Astrocyte of the spinal cord (primary cell): ENCODE data around the gene CCDC157.

Experiments
- DNase-seq: peaks from one replicate; pipeline ENCODE4 v3.0.0; 2011; ENCODE audit warnings: low read depth, low spot score
- H3K4me3 ChIP-seq: 2 replicates; pipeline ENCODE4 v1.5.1; 2011; ENCODE audit warnings: low read depth, mild to moderate bottlenecking, low read length, moderate library complexity
- in situ Hi-C: cut with HindIII; loops from 2 replicates; pipeline ENCODE4 v1.10.0; 2017; ENCODE audit warnings: low sequenced_read_pairs
- TF ChIP-seq, protein P1 (sequence below): IDR thresholded peaks from 2 replicates; pipeline ENCODE4 v1.5.1; 2012; ENCODE audit warnings: low read depth, mild to moderate bottlenecking, low read length, inconsistent platforms

Gene CCDC157

DNA sequence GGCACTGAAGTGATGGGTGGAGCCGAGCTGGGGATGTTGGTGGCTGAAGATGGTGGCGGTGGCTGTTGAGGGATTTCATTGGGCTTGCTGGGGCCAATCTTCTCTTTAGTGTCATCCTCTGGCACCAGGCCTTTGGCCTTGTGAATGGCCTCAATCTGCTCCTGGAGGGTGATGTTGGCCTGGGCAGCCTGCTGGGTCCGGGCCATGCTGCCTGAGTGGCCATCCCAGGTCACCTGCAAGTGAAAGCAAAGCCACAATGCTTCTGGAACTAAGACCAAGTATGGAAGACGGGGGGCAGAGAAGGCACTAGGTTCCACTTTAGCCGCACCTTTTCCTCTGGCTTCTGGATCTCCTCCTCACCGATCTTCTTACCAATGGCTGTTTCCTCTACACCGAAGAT is 18.0 kb upstream of the CCDC157 start:
- TF ChIP-seq, protein P1, sequence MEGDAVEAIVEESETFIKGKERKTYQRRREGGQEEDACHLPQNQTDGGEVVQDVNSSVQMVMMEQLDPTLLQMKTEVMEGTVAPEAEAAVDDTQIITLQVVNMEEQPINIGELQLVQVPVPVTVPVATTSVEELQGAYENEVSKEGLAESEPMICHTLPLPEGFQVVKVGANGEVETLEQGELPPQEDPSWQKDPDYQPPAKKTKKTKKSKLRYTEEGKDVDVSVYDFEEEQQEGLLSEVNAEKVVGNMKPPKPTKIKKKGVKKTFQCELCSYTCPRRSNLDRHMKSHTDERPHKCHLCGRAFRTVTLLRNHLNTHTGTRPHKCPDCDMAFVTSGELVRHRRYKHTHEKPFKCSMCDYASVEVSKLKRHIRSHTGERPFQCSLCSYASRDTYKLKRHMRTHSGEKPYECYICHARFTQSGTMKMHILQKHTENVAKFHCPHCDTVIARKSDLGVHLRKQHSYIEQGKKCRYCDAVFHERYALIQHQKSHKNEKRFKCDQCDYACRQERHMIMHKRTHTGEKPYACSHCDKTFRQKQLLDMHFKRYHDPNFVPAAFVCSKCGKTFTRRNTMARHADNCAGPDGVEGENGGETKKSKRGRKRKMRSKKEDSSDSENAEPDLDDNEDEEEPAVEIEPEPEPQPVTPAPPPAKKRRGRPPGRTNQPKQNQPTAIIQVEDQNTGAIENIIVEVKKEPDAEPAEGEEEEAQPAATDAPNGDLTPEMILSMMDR = no peak
- H3K4me3 ChIP-seq = no peak overlapping the region
- in situ Hi-C loops = no loop called here
- DNase-seq = no peak

- TF ChIP-seq, protein P1 = no peak
- no peak for DNase-seq
- H3K4me3 ChIP-seq = no peak overlapping the region
- in situ Hi-C loops = no loop called here
Observed at GRCh38 chr22:30340911-30341685, 15.7 kb upstream of the CCDC157 start.

GRCh38 chr22:30344447-30345200 is 12.2 kb upstream of the CCDC157 start:
- in situ Hi-C loops = no loop called here
- TF ChIP-seq, protein P1 = no peak
- H3K4me3 ChIP-seq = no peak overlapping the region
- no peak for DNase-seq

GRCh38 chr22:30347255-30347892 is 9.4 kb upstream of the CCDC157 start:
- in situ Hi-C loops = no loop called here
- TF ChIP-seq, protein P1 = no peak
- H3K4me3 ChIP-seq = no peak overlapping the region
- no peak for DNase-seq

GRCh38 chr22:30348404-30348803 is 8.4 kb upstream of the CCDC157 start:
- in situ Hi-C loops = no loop called here

DNA sequence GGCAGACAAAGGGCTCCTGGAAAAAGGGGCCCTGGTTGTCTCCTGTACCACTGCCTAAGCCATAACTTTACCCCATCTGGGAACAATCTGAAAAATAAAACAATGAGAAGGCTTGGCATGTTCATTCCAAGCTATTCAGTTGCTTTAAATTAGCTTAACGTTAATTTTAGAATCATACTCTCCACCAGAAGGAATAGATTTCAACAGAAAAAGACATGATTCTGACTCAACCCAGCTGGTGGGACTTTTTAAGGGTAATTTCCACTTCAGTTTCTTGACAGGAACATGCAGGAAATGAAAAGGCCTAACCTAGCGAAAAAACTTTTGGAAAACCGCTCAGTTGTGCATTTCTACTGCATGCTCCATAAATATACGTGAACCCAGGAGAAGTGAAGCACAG is 8.0 kb upstream of the CCDC157 start:
- no peak for DNase-seq
- in situ Hi-C loops = no loop called here

More at GRCh38 chr22:30348404-30348803, 8.4 kb upstream of the CCDC157 start:
- TF ChIP-seq, protein P1 = no peak
- no peak for DNase-seq
- H3K4me3 ChIP-seq = no peak overlapping the region

More for the DNA sequence above, 8.0 kb upstream of the CCDC157 start:
- TF ChIP-seq, protein P1 = no peak
- H3K4me3 ChIP-seq = no peak overlapping the region
